Activated T-cell treated with anti-CD3 and anti-CD28 coated beads for 48 hours (primary cell): ENCODE measurements around the gene TSPOAP1.
A peak's percentile ranks its signal among the peaks of the same experiment; 100 is the strongest.

Experiments used
- DNase-seq: peaks from one replicate; pipeline ENCODE4 v3.0.0-alpha.2; 2020; ENCODE audit warnings: low read depth

The TSPOAP1 gene

GRCh38 chr17:58339755-58340404, 11.3 kb upstream of the TSPOAP1 start:
- no peak for DNase-seq

GRCh38 chr17:58338841-58339754, 10.5 kb upstream of the TSPOAP1 start:
- peak; percentile 83 for DNase-seq

GRCh38 chr17:58338454-58338840, 9.9 kb upstream of the TSPOAP1 start:
- no peak for DNase-seq

DNA sequence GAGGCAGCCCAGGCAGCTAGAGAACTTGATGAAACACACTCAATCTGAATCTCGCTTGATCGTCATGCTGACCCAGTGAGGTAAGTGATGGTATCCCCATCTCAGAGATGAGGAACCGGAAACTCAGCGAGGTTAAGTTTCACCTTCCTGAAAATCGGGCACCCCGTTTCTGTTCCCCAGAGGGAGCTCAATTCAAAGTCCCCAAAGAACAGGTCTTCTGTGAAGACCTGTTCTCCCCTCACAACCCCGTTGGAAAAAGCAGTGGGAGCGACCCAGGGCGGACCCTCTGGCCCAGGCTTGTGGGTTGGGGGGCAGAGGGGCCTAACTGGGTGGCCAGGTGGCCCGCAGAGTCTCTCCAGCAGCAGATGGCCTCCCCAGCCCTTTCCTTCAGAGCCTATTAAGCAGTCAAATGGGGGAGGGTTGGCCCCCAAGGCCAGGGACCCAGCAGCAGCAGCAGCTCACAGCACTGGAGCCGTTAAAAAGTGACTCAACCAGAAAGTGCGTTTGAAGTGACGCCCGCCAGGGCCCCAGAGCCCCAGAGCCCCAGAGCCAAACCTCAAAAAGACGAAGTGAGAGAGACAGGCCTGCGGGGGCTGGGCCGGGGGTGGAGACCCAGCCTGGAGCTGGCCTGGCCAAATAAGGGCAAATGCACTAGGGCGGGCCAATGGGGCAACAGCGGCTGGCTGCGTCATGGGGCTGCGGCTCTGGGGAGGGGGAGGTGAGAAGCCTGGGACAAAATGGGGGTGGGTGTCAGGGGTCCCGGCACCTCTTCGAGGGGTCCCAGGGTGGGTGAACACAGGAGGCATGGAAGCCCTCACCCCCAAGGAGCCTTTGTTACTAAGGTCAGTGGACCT, 9.2 kb upstream of the TSPOAP1 start:
- DNase-seq, result peak; percentile 93

GRCh38 chr17:58337210-58337599, 8.6 kb upstream of the TSPOAP1 start:
- DNase-seq, result no peak

DNA sequence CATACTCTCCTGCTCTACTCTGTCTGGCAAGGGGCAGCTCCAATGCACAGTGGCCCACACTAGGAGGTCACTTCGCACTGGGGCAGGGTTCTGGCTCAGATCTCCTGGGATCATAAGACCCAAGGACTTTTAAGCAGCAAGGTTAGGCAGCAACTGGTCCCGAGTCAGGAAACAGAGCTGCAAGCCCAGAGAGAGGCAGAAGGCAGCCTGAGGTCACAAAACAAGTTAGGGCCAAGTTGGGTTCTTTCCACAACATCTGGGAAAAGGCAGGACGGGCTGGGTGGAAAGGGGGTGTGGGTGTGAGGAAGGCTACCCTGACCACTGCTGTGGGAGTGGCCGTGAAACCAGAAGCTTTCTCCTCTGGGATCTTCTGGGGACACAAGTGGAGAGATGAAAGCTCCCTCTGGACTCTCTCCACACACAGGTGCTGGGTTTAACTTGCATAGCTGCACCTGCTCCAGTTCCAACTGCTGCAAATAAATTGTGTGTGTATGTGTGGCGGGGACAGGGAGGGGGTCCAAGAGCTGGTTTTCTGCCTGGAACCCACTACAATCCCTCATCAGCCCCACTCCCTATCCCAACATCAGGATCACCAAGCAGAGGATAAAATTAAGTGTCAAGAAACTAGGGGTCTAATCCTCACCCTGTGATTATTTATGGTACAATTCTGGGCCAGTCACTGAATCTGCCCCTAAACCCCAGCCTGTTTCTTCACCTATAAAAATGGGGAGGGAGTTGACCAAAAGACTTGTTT, 8.0 kb upstream of the TSPOAP1 start:
- no peak for DNase-seq

- DNase-seq, result peak; percentile 68
Measured at GRCh38 chr17:58335779-58336455, 7.3 kb upstream of the TSPOAP1 start.

DNA sequence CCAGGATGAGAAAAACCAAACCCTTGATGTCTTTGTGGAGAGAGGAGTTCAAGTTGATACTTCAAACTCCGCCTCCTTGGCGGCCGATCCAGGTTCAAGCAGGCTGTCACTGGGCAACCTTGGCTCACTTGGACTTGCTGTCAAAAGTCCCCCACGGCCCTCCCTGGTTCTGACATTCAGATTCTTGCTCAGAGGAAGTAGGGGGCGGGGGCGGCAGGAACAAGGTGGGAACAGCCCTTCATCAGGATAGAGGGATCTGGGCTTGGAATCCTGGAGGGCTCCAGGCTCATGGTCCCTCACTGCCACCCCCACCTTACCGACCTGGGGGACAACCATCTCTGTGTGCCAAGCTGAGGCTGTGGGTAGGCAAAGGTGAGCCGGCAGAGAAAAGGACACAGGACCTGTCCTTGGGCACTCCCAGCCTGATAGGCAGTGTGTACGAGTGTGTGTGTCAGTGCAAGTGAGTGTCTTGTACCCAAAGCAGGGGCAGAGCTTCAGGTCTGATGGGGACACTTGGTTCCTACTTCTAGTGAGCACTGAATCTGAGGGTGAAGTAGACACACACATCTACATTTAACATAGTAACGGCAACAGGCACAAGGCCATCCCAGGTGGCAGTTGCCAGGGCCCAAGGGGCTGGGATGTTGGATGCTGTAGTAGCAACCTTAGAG, 6.6 kb upstream of the TSPOAP1 start:
- peak; percentile 51 for DNase-seq

DNA sequence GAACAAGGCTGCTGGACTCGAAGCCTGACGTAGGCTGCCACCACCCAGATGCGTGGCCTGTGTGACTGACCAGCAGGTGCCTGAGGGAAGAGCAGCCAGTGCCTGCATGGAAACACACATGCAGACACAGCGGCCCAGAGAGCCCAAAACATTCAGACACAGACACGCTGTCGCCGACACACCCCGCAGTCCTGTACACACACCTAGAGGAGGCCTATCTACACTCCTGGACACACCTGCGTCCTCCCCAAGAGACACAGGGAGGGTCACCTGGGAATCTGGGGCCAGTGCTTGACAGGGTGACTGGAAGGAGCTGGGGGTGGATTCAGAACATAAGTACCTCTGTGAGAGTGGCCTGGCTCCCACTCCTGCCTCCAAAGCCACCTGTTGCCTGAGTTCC, 6.1 kb upstream of the TSPOAP1 start:
- no peak for DNase-seq

GRCh38 chr17:58334256-58334655, 5.7 kb upstream of the TSPOAP1 start:
- DNase-seq, result no peak

GRCh38 chr17:58333736-58334207, 5.2 kb upstream of the TSPOAP1 start:
- DNase-seq, result no peak

GRCh38 chr17:58332778-58333735, 4.5 kb upstream of the TSPOAP1 start:
- DNase-seq, result peak; percentile 82

GRCh38 chr17:58331815-58332777, 3.5 kb upstream of the TSPOAP1 start:
- DNase-seq, result peak; percentile 91

GRCh38 chr17:58330997-58331814, 2.6 kb upstream of the TSPOAP1 start:
- DNase-seq, result peak; percentile 66

DNA sequence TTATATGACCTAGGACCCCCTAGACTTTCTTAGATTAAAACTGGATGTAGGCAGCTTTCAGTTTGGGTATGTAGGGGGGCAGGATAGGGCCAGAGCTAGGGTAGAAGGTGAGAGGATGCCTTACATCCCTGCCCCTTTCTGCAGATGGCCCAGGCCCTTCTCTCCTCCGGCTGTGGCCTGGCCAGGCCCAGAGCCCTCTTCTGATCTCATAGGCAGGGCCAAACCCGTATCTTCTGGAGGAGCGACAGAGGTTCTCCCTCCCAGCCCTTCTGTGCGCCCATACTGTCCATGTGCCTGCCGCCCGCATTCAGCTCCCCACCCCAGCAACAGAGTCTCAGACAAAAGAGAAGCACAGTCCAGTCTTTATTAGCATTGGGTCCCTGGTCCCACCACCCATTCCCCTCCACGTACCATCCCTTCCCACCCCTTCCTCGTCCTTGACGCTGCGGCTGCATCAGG, 2.0 kb upstream of the TSPOAP1 start:
- DNase-seq, result no peak

DNA sequence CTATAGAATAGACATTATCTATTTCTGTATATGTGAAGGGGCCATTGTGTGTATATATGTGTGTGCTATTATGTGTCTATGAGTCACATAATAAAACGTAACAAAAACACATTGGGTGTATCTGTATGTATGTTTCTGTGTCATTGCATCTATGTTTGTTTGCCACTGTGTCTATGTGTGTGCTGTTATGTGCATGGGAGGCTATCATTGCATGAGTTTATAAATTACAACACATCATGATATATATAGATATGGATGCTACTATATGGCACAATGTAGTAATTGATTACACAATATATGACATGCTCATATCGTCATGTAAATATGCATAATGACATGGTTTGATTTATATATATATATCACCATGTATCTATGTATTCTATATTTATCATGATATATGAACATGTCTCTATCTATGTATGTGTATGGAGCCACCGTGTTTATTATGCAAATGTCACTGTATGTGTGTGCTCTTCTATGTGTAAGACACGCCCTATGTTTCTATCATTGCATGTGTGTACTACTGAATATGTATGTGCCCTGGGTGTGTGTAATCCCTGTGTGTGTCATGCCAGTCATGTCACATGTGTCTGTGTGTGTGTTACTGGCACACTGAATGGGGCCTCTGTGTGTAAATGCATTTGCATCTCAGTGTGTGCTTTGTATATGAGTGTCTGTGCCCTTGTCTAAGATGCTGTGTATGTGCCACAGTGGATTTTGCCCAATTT, 1.4 kb upstream of the TSPOAP1 start:
- no peak for DNase-seq
